NCI-H146 (cell line): ENCODE measurements around the gene ATRNL1.

Experiments used
- DNase-seq: peaks from one replicate; lab custom pipeline; 2025; lab: John Stamatoyannopoulos, UW

Gene ATRNL1

DNA sequence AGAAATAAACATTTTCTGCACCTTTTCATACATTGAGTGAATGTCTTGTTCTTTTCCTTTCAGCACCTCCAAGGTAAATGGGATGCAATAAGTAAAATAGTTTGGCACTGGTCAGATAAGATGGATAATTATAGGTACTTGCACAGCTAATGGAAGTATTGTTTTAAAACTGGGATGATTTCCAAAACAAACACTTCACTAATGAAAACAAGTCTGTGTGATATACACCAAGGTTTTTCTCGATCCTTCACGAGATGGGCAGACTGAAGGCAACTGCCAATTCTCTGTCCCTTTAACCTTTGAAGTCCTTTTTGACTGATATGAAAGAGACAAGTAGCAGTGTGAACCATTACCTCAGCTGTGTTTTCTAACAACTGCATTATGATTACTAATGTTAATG is 756.0 kb downstream of the ATRNL1 start:
- DNase-seq = no peak

GRCh38 chr10:115850666-115851065 is 757.5 kb downstream of the ATRNL1 start:
- DNase-seq = no peak

- DNase-seq = no peak
Observed at GRCh38 chr10:115851695-115852094, 758.5 kb downstream of the ATRNL1 start.

DNA sequence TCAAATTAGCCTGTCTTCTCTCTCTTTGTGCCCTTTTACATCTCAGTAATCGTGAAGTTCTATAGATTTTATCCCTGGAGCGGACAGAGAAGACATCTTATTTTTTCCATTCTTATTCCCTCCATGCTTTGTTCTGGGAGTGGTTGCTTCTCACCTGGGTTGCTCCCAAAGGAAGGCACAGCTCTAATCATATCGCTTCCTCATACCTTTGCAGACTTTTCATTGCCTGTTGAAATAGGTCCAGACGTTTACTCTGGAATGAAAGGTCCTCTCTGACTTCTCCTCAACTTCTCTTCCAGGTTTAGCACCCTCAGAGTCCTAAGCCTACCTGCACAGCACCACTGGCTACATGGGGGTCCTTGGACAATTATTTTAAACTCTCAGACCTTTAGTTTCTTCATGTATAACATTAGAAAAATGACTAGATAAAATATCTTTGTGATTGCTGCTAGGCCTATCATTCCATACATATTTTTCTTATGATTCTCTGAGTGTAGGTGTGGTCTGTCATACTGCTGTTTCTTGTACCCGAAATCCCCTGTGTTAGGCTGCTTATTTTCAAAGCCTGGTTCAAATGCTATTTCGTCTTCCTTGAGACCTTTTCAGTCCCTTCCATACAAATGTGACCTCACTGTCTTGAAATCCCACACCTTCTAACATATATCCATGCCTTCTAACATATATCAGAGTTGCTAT is 761.7 kb downstream of the ATRNL1 start:
- DNase-seq = no peak

GRCh38 chr10:115856580-115856979 is 763.4 kb downstream of the ATRNL1 start:
- DNase-seq = no peak

DNA sequence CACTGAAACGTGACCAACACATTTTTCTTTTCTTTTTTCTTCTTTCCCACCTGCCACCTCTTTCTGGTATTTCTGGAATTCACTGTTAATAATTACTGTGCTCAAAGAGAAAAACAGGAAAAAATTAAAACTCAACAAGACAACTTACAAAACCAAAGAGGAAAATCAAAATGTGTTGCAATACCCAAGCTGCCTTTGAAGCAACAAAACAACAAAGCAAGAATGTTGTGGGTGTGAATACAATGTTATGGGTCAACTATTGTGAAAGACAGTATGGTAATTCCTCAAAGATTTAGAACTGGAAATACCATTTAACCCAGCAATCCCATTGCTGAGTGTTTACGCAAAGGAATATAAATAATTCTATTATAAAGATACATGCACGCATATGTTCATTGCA is 764.7 kb downstream of the ATRNL1 start:
- no peak for DNase-seq

DNA sequence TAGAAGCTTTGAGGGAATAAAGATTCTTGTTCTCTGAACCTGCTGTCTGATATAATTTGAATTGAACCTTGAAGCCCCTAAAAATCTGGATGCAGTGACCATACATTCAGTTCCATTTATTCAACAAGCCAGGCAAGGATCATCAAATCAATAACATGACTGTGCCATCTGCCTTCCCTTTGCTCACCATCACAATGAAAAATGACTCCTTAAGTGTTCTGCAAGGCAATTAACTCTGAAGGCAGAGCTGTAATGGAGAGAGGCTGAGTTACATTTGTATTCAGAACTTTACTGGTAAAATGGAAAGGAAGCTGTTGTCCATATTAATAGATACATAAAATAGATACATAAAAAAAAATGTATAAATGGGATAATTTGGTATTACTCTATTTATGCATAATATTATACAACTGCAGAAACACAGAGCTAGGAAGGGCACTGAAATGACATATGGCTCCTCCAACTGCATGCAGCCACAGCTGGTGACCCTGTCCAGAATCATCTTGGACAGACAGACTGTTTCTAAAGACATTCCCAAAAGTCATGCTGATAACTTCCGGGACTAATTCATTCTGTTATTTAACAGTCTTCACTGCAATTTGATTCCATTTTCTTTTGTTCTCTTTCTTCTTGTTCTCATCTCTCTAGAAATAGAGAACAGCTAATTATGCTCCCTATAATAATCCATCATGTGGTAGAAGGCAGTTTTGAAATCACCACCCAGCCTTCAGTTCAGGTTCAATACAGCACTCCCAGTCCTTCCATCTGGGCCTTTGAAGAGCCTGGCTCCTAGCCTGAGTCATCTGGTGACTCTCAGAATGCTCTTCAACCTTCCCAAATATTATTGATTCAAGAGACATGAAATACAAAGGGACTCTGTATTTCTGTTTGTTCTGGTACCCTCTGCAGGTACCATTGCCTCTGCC is 767.3 kb downstream of the ATRNL1 start:
- no peak for DNase-seq

DNA sequence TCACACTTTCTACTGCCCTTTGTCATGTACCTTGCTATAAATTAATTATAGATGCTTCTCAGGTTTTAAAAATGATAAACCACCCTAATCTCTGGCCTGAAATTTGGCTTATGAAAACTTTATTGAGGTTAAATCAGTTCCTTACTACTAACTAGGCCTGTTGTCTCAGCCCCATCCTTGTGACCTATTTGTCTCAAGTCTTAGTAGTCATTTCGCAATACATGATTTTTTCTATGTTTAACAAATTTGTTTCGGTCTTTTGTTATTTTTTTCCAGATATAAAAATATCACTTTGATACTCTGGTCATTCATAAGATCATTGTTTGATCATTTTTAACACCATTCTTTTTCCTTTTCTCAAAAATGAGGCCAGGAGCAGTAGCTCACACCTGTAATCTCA is 768.3 kb downstream of the ATRNL1 start:
- DNase-seq = no peak

GRCh38 chr10:115861864-115862263 is 768.7 kb downstream of the ATRNL1 start:
- DNase-seq = no peak

GRCh38 chr10:115866174-115866573 is 773.0 kb downstream of the ATRNL1 start:
- DNase-seq = no peak

DNA sequence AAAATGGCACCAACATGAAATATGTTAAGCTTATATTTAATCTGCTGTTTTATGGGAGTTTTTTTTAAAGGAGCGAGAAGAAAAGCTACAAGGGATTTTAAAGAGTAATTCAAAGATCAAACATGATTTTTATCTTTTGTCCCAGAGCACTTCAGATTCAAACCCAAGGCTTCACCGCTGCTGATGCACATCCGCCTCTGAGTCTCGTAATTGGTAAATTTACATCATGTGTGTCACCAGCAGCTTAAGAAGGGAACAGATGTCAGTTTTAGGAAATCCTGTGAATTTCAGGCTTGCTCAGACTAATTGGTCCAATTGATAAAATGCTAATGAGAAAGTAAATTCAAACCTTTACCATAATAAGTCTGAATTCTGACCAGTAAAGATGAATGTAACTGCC is 773.5 kb downstream of the ATRNL1 start:
- no peak for DNase-seq

GRCh38 chr10:115867305-115867704 is 774.1 kb downstream of the ATRNL1 start:
- no peak for DNase-seq

DNA sequence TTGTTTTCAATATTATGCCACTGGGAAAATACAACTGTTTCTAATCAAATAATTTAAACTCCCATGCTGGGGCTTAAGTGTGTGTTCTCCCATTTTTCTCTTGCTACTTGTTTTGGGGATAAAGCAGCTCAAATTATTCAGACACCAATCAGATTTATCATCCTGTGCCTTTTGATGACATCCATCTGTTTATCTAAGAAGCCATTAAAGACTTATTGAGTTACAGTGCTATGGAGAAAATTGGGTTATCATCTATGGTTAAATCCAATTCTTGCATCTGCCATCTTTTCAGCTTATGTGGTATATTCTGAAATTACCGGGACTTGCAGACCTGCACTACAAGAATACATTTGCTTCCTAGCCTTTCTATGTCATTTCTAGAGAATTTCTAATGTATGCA is 778.7 kb downstream of the ATRNL1 start:
- DNase-seq = no peak

DNA sequence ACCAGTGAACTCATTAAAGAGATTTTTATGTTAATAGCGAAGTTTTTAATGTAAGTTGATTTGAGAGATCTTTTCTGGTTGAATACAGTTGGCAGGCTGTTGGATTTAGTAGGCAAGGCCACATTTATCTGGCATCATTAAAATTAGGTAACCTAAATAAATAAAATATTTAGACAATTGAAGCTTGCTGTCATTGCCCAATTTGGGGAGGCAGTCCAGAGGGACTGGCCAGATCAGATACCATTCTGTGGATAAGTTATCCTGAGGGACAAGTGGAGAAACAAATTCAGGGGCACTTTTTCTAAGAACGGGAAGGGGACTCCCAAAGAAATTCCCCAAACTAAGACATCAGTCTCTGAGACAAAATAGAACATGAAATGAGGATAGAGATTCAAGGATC is 782.0 kb downstream of the ATRNL1 start:
- no peak for DNase-seq

DNA sequence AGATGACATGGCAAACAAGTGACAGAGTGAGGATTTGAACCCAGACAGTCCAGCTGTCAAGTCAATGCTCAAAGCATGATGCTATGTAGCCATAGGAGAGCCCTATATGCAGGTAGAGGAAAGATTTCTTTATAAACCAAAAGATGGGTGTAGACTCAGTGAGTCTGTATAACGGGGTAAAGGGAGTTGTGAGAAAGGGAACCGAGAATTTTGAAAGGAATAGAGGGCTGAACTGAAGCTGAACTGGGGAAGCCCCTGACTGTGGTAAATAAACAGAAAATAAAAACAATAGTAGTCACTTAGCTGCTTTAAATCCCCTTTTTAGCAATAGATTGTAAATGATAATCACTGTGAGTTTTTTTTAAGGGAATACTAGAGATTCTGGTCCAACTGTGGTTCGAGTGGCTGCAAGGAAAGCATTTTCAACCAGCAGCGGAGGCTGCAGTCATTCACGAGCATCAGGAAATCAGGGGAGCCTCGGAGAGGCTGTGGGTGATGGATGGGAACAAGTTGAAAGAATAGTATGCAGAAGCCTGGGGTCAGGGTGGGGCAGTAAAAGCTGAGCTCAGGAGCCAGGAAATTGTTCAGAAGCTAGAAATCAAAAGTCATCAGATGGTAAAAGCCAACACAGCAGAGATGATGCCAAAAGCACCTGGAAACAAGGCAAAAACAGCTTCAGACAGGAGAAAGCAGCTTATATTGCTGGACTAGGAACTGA is 786.4 kb downstream of the ATRNL1 start:
- no peak for DNase-seq

- DNase-seq = no peak
Observed at GRCh38 chr10:115882021-115882420, 788.9 kb downstream of the ATRNL1 start.

GRCh38 chr10:115883372-115883771 is 790.2 kb downstream of the ATRNL1 start:
- no peak for DNase-seq

DNA sequence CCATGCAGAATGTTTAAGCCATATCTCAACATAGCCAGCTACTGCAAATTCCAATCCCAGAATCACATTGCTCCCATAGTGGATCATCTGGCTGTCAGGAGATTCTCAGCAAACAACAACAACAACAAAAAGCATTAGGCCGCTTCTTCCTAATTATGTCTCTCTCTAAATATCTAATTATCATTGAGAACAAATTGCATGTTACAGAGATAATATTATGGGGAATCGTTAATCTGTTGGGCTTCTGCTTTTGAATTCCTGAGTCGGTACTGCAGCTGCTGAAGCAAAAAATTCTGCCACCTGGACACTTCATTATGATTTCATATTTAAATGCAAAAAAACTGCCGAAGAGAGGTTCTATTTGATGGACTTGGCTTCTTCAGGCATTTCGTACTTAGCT is 791.2 kb downstream of the ATRNL1 start:
- DNase-seq = no peak

GRCh38 chr10:115895166-115895565 is 802.0 kb downstream of the ATRNL1 start:
- DNase-seq = no peak

GRCh38 chr10:115898242-115898641 is 805.1 kb downstream of the ATRNL1 start:
- no peak for DNase-seq

GRCh38 chr10:115902596-115902995 is 809.4 kb downstream of the ATRNL1 start:
- DNase-seq = no peak

GRCh38 chr10:115903207-115903606 is 810.0 kb downstream of the ATRNL1 start:
- DNase-seq = no peak

- DNase-seq = no peak
Observed at GRCh38 chr10:115903845-115904244, 810.7 kb downstream of the ATRNL1 start.
